HG02943 (cell line): ENCODE data around the gene TCF7L1.

Experiments
- ATAC-seq: cut with Tn5 transposase; IDR thresholded peaks from one replicate; pipeline ENCODE4 v1.9.1; 2021; ENCODE audit warnings: mild to moderate bottlenecking, low read depth, moderate library complexity; ENCODE audit not compliant: unreplicated experiment

Gene TCF7L1

DNA sequence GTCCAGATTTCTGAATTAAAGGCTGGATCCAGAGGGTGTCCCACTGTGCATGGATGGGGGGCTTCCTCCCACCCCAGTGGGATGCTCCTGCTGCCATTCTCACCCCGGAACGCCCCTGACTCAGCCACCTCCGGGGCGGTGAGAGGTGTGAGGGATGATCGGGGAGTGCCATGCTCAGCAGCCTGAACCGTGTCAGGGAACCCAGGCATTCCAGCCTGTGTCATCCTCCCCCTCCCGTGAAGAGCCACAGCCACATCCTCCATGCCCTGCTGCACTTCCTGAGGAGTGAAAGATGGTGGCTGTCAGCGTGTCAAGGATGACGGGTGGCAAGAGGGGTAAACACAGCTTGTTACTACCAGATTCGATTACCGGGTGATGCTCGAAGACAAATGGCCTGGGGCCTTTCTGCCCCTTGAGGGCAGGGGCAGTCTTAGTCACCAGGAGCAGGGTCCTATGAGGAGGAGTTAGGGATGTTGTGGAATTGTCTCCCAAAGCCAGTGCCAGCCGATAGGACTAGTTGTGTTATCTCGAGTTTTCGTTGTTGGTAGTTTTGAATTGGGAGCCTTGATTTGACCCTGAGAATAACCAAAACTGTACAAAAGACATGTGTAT is 80.8 kb downstream of the TCF7L1 start:
- no peak for ATAC-seq

DNA sequence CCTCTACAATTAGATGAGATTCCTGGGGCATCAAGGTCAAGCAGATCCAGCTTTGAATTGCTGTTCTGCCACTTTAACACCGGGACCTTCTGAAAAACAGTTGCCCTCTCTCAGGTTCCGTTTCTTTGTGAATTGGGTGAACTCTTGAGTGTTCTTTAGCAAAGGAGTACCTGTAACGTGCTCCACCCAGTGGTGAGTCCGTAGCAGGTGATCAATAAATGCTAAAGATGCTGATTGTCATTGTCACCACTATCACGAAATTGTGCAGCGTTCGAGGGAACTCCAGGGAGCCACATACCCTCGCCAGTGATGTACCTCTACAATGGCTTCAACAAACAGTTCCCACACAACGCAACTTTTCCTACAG is 81.9 kb downstream of the TCF7L1 start:
- no peak for ATAC-seq

- no peak for ATAC-seq
Observed at GRCh38 chr2:85215448-85216401, 82.5 kb downstream of the TCF7L1 start.

GRCh38 chr2:85216927-85217326 is 83.7 kb downstream of the TCF7L1 start:
- ATAC-seq, result no peak

DNA sequence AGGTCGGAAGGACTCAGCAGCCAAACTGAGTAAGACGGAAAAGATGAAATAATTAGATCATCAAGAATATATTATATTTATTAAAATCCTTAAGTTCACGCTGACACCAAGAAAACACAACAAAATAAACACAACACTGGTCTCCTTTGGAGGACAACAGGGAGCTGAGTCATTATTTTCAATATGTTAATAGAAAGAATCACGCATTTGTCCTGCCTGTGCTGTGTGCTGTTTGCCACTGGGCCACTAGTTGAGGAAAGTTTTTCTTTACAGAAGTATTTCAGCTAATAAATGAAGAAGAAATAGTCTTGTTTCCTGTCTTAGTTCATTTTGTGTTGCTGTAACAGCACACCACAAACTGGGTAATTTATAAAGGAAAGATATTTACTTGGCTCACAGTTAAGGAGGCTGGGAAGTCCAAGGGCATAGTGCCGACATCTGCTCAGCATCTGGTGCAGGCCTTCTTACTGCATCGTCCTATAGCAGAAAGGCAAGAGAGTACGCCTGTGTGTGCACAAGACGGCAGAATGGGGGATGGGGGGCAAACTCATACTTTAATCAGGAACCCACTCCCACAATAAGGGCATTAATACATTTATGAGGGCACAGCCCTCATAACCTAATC is 88.0 kb downstream of the TCF7L1 start:
- no peak for ATAC-seq

GRCh38 chr2:85222792-85223191 is 89.6 kb downstream of the TCF7L1 start:
- no peak for ATAC-seq

DNA sequence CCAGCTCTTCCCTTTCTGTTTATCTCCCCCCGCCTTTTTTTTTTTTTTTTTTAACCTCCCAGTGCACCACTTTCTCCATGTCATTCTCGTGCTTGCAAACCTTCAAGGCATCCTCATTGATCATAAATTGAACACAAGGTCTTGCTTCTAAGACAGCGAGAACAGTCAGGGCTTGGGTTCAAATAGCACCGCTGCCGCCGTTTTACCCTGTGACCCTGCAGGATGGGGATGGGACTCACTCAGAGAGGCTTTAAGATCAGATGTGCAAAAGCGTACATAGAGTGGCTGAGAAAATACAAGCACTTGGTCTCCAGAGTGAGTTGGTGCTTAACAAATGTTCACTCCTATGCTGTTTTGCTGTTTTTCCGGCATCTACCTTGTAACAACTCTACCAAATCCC is 93.6 kb downstream of the TCF7L1 start:
- no peak for ATAC-seq

GRCh38 chr2:85230679-85231467 is 97.7 kb downstream of the TCF7L1 start:
- no peak for ATAC-seq

GRCh38 chr2:85231468-85231805 is 98.2 kb downstream of the TCF7L1 start:
- no peak for ATAC-seq

DNA sequence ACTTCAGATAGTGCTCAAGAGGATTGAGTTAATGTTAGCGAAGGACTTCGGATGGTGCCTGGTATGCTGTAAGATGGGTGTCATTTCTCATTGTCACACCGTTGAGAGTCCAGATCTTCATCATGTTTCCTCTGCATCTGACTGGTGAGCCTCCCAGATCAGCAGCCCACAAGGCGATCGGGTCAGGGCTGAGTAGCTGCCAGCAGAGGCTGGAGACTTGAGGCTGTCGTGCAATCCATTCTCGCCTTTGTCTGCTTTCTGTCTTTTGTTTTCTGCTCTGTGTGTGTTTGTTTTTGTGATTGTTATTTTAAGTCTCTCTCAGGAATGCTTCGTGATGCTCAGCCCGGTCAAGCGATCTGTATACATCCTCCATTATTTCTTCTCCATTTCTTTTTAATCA is 98.8 kb downstream of the TCF7L1 start:
- ATAC-seq, result no peak

DNA sequence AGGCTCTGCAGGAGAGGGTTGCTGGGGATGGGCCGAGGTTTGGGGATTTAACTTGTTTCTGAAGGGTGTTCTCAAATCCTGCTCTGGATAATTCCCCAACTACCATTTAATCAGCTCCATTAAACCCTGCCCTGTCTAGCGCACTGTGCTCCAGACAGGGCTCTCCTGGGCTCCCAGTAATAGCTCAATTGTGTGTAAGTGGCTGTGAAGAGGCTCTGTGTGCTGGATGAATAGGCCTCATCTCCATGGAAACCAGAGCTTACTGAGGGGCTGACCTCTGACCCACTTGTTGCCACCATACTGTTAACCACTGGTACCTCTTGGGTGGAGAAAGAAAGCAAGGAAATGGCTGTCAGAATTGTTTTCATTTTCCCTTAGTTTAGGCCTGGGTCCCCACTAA is 101.7 kb downstream of the TCF7L1 start:
- no peak for ATAC-seq

DNA sequence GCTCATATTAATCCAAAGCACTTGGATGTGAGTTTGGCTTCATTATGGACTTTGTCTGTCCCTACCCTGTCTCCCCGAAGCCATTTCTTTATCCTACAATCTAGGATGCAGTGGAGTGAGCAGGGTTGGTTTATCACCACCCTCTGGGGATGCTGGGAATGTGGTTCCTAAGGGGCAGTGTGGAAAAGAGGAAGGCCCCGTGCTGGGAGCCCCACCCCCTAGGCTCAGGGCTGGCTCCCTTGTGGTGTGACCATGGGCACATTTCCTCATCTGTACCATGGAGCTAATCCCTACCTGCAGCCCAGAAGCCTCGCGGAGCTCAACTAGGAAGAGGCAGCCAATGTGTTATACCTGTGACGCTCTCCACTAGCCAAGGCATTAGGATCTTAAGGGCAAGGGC is 102.1 kb downstream of the TCF7L1 start:
- no peak for ATAC-seq

DNA sequence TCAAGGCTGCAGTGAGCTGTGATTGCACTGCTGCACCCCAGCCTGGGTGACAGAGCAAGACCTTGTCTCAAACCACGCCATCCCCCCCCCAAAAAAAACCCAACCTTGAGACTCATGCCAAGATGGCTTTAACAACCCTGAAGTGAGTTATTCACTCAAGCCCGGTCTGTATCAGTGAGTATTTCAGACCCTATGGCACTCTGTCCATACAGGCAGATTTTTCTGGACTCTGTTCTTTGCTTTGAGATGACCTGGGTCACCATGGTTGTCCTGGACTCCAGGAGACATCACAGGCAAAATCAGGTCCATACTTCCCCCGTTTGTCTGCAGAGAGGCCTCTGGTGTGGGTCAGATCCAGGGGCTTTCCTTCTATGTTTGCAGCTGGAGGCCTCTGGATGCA is 102.9 kb downstream of the TCF7L1 start:
- ATAC-seq, result no peak

GRCh38 chr2:85237849-85238565 is 104.8 kb downstream of the TCF7L1 start:
- no peak for ATAC-seq

DNA sequence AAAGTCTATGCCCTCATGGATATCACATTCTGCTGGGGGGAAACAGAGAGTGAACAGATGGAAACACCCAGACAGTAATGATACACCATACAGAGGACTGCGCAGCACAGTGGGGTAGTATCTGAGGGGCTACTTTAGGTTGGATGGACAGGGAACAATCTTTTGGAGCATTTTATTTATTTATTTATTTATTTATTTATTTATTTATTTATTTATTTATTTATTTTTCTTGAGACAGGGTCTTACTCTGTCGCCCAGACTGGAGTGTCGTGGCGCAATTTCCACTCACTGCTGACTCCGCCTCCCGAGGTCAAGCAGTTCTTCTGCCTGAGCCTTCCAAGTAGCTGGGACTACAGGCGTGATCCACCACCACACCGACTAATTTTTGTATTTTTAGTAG is 105.4 kb downstream of the TCF7L1 start:
- ATAC-seq, result no peak

DNA sequence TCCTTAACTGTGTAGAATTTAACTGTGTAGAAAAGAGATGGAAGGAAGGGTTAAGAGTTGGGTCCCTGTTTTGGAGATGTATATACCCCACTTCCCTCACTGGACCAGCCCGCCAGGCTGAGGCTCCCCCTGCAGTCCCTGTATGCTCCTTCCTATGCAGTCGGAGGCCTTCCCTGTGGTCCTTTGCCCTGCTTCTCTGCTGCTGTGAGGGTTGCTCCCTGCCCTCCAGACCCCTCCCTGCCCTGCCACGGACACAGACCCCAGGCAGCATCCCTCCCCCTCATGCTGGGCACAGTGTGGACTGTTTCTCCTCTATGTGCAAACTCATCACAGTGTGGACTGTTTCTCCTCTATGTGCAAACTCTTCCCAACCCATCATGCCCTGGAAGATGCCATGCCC is 105.9 kb downstream of the TCF7L1 start:
- ATAC-seq, result no peak

GRCh38 chr2:85240055-85240454 is 106.9 kb downstream of the TCF7L1 start:
- no peak for ATAC-seq

- ATAC-seq, result no peak
Observed at GRCh38 chr2:85242321-85242720, 109.1 kb downstream of the TCF7L1 start.

- no peak for ATAC-seq
Observed at GRCh38 chr2:85243101-85244072, 110.2 kb downstream of the TCF7L1 start.
